HG03135 (cell line): Measurements from ENCODE around the gene FMN2.
"Not testable (repeated sequence)": the region's sequence is repeated elsewhere in the genome, so short reads cannot be mapped to it uniquely, and the experiment has no call there.

ENCODE experiments used
- ATAC-seq: cut with Tn5 transposase; IDR thresholded peaks from one replicate; pipeline ENCODE4 v1.9.1; 2021; ENCODE audit warnings: mild to moderate bottlenecking, moderate library complexity; ENCODE audit not compliant: unreplicated experiment

The FMN2 gene

GRCh38 chr1:240134596-240134995 is 42.9 kb downstream of the FMN2 start:
- ATAC-seq: no peak

- ATAC-seq: no peak
Measured at GRCh38 chr1:240136402-240136801, 44.7 kb downstream of the FMN2 start.

- no peak for ATAC-seq
Measured at GRCh38 chr1:240138867-240139266, 47.2 kb downstream of the FMN2 start.

- ATAC-seq: no peak
Measured at GRCh38 chr1:240139511-240139910, 47.8 kb downstream of the FMN2 start.

GRCh38 chr1:240145120-240145519 is 53.4 kb downstream of the FMN2 start:
- no peak for ATAC-seq

- ATAC-seq: no peak
Measured at GRCh38 chr1:240148333-240148732, 56.6 kb downstream of the FMN2 start.

GRCh38 chr1:240149484-240150094 is 57.9 kb downstream of the FMN2 start:
- no peak for ATAC-seq

- ATAC-seq: no peak
Measured at GRCh38 chr1:240151136-240151735, 59.6 kb downstream of the FMN2 start.

GRCh38 chr1:240152611-240153297 is 61.1 kb downstream of the FMN2 start:
- ATAC-seq: no peak

GRCh38 chr1:240155605-240156004 is 63.9 kb downstream of the FMN2 start:
- no peak for ATAC-seq

- no peak for ATAC-seq
Measured at GRCh38 chr1:240164742-240165141, 73.1 kb downstream of the FMN2 start.

GRCh38 chr1:240169188-240169587 is 77.5 kb downstream of the FMN2 start:
- no peak for ATAC-seq

GRCh38 chr1:240170266-240170665 is 78.6 kb downstream of the FMN2 start:
- ATAC-seq: no peak

GRCh38 chr1:240170806-240171205 is 79.1 kb downstream of the FMN2 start:
- ATAC-seq: no peak

GRCh38 chr1:240171907-240172306 is 80.2 kb downstream of the FMN2 start:
- ATAC-seq: no peak

GRCh38 chr1:240173836-240174235 is 82.2 kb downstream of the FMN2 start:
- ATAC-seq: no peak

GRCh38 chr1:240174734-240175133 is 83.1 kb downstream of the FMN2 start:
- no peak for ATAC-seq

GRCh38 chr1:240178366-240178765 is 86.7 kb downstream of the FMN2 start:
- ATAC-seq: no peak

GRCh38 chr1:240184682-240185081 is 93.0 kb downstream of the FMN2 start:
- not testable (repeated sequence) for ATAC-seq

GRCh38 chr1:240188139-240188538 is 96.5 kb downstream of the FMN2 start:
- no peak for ATAC-seq

GRCh38 chr1:240189386-240189989 is 97.8 kb downstream of the FMN2 start:
- no peak for ATAC-seq

GRCh38 chr1:240190881-240191401 is 99.3 kb downstream of the FMN2 start:
- ATAC-seq: no peak
